Neuronal stem cell (in vitro differentiated cells): Measurements from ENCODE around the gene CAV3.

Experiments
- DNase-seq: peaks from one replicate; pipeline ENCODE4 v3.0.0-alpha.2; 2013; ENCODE audit warnings: low spot score
- H2AFZ ChIP-seq: one replicate; pipeline ENCODE4 v1.6.1; 2013; ENCODE audit warnings: mild to moderate bottlenecking, low read length, inconsistent platforms
- H2AK5ac ChIP-seq: 2 replicates; pipeline ENCODE4 v1.6.1; 2013; ENCODE audit warnings: low read depth, mild to moderate bottlenecking, inconsistent platforms, low read length, moderate library complexity, mixed read lengths
- H2BK120ac ChIP-seq: 2 replicates; pipeline ENCODE4 v1.6.1; 2013; ENCODE audit warnings: low read depth, mild to moderate bottlenecking, inconsistent platforms, low read length, moderate library complexity, mixed read lengths
- H2BK12ac ChIP-seq: one replicate; pipeline ENCODE4 v1.6.1; 2013; ENCODE audit warnings: low read length, inconsistent platforms
- H2BK15ac ChIP-seq: 2 replicates; pipeline ENCODE4 v1.6.1; 2013; ENCODE audit warnings: mild to moderate bottlenecking, low read length, inconsistent platforms, mixed read lengths
- H2BK5ac ChIP-seq: one replicate; pipeline ENCODE4 v1.6.1; 2013; ENCODE audit warnings: inconsistent platforms, mild to moderate bottlenecking, low read length, moderate library complexity
- H3K14ac ChIP-seq: one replicate; pipeline ENCODE4 v1.6.1; 2013; ENCODE audit warnings: low read length, inconsistent platforms
- H3K18ac ChIP-seq: 2 replicates; pipeline ENCODE4 v1.6.1; 2013; ENCODE audit warnings: low read length, inconsistent platforms
- H3K23ac ChIP-seq: 2 replicates; pipeline ENCODE4 v1.6.1; 2013; ENCODE audit warnings: low read depth, mild to moderate bottlenecking, mixed read lengths, low read length, inconsistent platforms; ENCODE audit not compliant: poor library complexity
- H3K27ac ChIP-seq: replicated peaks from 3 replicates; pipeline ENCODE4 v1.5.1; 2013; ENCODE audit warnings: low read length, inconsistent platforms
- H3K27me3 ChIP-seq, 3 experiments: 2 replicates each; pipeline ENCODE4 v1.6.1; 2013; ENCODE audit warnings: low read length in 3 of 3, mild to moderate bottlenecking in 2 of 3, inconsistent platforms in 1 of 3, low read depth in 1 of 3, mixed read lengths in 1 of 3, moderate library complexity in 1 of 3; ENCODE audit not compliant: control insufficient read depth in 3 of 3, insufficient read depth in 3 of 3
- H3K36me3 ChIP-seq, 2 donors: replicated peaks in 1 of 2; 2 replicates each; pipeline ENCODE4 v1.6.1; 2013; ENCODE audit warnings: low read length in 2 of 2; ENCODE audit not compliant: control insufficient read depth in 2 of 2, insufficient read depth in 2 of 2
- H3K4ac ChIP-seq: 2 replicates; pipeline ENCODE4 v1.6.1; 2013; ENCODE audit warnings: inconsistent platforms, mild to moderate bottlenecking, low read length, moderate library complexity
- H3K4me1 ChIP-seq, 2 donors: 1 replicate in 1 of 2; 2 replicates in 1 of 2; pipeline ENCODE4 v1.6.1; 2013; ENCODE audit warnings: low read length in 2 of 2, low read depth in 1 of 2; ENCODE audit not compliant: control insufficient read depth in 2 of 2, insufficient read depth in 1 of 2
- H3K4me2 ChIP-seq: one replicate; pipeline ENCODE4 v1.6.1; 2013; ENCODE audit warnings: mild to moderate bottlenecking, low read length, inconsistent platforms; ENCODE audit not compliant: insufficient read depth, poor library complexity, severe bottlenecking
- H3K4me3 ChIP-seq, 2 donors: 2 replicates each; pipeline ENCODE4 v1.5.1; 2013; ENCODE audit warnings: low read length in 2 of 2, mild to moderate bottlenecking in 2 of 2, inconsistent platforms in 1 of 2, moderate library complexity in 1 of 2
- H3K79me1 ChIP-seq: one replicate; pipeline ENCODE4 v1.6.1; 2013; ENCODE audit warnings: low read depth, mild to moderate bottlenecking, inconsistent platforms, low read length, moderate library complexity
- H3K9ac ChIP-seq: one replicate; pipeline ENCODE4 v1.6.1; 2013; ENCODE audit warnings: mild to moderate bottlenecking, low read depth, low read length, inconsistent platforms; ENCODE audit not compliant: poor library complexity
- H3K9me3 ChIP-seq, 2 donors: replicated peaks in 1 of 2; 2 replicates each; pipeline versions ENCODE3 to v1.6.1; 2013; ENCODE audit warnings: low read length in 2 of 2, mild to moderate bottlenecking in 2 of 2, inconsistent platforms in 1 of 2, low read depth in 1 of 2, mixed read lengths in 1 of 2, moderate library complexity in 1 of 2; ENCODE audit not compliant: control insufficient read depth in 2 of 2, insufficient read depth in 1 of 2
- H4K8ac ChIP-seq: one replicate; pipeline ENCODE4 v1.6.1; 2013; ENCODE audit warnings: low read depth, mild to moderate bottlenecking, inconsistent platforms, low read length, moderate library complexity
- H4K91ac ChIP-seq: one replicate; pipeline ENCODE4 v1.6.1; 2013; ENCODE audit warnings: low read length, low read depth, mild to moderate bottlenecking, inconsistent platforms; ENCODE audit not compliant: poor library complexity
- WGBS, 2 donors: extraction: QIAGEN DNeasy Blood & Tissue Kit; methylation state at CpG; one replicate each; pipeline ENCODE4 v1.1.7; 2013; ENCODE audit warnings: missing lambda C conversion rate in 2 of 2, mixed read lengths in 1 of 2; ENCODE audit not compliant: insufficient read length in 2 of 2, insufficient replicate concordance in 1 of 2; ENCODE audit errors: extremely low coverage in 2 of 2; 5-methylcytosine and 5-hydroxymethylcytosine counted together

Gene CAV3

GRCh38 chr3:8794247-8794646 is 60.6 kb downstream of the CAV3 start:
- no peak overlapping the region for H4K8ac ChIP-seq
- H3K23ac ChIP-seq, result no peak overlapping the region
- H4K91ac ChIP-seq, result no peak overlapping the region
- no peak overlapping the region for H3K4ac ChIP-seq
- H3K18ac ChIP-seq, result no peak overlapping the region
- peaks cover 0 to 3% of the 10 kb centered on the region in 2 donors for H3K9me3 ChIP-seq
- no peak overlapping the region for H2BK120ac ChIP-seq
- no peaks in the 10 kb centered on the region for H3K36me3 ChIP-seq
- no peak overlapping the region for H3K4me2 ChIP-seq
- H2BK15ac ChIP-seq, result no peak overlapping the region
- no peak overlapping the region for H3K9ac ChIP-seq
- no peak overlapping the region for H2BK12ac ChIP-seq
- H3K14ac ChIP-seq, result no peak overlapping the region
- no peak overlapping the region for H3K4me3 ChIP-seq
- no peak overlapping the region for H3K27ac ChIP-seq
- no peak overlapping the region for H2AFZ ChIP-seq
- H2BK5ac ChIP-seq, result no peak overlapping the region
- H3K79me1 ChIP-seq, result peaks cover 2% of the 10 kb centered on the region
- H3K4me1 ChIP-seq, result peaks cover 0 to 8% of the 10 kb centered on the region in 2 donors
- H3K27me3 ChIP-seq, result no peaks in the 10 kb centered on the region
- H2AK5ac ChIP-seq, result no peak overlapping the region
- WGBS, 2 donors, result no CpG with 5 or more reads among the region's 3 CpGs
- DNase-seq, result no peak
